ENCODE results near the gene SYNE1.
"Not testable (repeated sequence)": the region's sequence is repeated elsewhere in the genome, so short reads cannot be mapped to it uniquely, and the experiment has no call there.

Gene SYNE1

GRCh38 chr6:152138344-152138743, 498.8 kb downstream of the SYNE1 start:
- not testable (repeated sequence) for DNase-seq (ENCODE audit: low spot score)

DNA sequence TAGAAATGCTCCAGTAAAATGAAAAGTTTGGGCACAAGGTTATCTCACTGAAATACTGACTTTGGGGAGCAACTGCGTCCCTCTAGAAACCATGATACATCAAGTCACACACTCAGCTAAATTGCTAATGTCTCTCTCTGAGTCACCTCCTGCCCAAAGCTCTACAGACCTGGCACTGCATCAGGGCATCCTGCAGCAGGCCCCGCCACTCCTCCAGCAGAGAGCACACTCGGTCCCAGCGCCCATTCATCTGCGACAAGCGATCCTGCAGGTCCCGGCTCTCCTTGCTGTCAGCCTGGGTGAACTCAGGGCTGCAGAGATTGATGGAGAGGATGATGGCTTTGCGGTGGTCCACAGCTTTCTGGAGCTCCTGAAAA, 500.7 kb downstream of the SYNE1 start:
- DNase-seq (ENCODE audit: low spot score), result no peak

- DNase-seq (ENCODE audit: low spot score), result no peak
Observed at GRCh38 chr6:152135755-152136448, 501.3 kb downstream of the SYNE1 start.

GRCh38 chr6:152130441-152130840, 506.7 kb downstream of the SYNE1 start:
- no peak for DNase-seq (ENCODE audit: low spot score)

- no peak for DNase-seq (ENCODE audit: low spot score)
Observed at GRCh38 chr6:152129691-152130151, 507.4 kb downstream of the SYNE1 start.

GRCh38 chr6:152127432-152128165, 509.6 kb downstream of the SYNE1 start:
- DNase-seq (ENCODE audit: low spot score), result no peak

GRCh38 chr6:152124429-152125074, 512.6 kb downstream of the SYNE1 start:
- peak; percentile 17 for DNase-seq (ENCODE audit: low spot score)

DNA sequence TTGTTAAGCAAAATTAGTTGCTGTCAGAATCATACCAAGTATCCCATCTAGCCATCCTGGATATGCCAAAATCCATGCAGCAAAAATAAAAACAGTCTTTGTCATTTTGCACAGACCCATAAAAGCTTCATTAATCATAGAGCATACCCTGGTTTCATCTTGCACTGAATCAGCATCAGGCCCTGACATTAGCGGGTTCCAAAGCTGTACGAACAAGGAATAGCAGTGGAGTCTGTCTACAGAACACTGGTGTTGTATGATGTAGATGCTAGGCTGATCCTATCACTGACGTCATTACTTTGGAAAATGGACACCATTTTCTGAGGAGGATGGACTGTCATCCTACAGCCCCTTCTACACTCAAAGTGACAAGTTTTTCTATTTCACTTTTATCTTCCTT, 514.1 kb downstream of the SYNE1 start:
- DNase-seq (ENCODE audit: low spot score), result no peak

DNA sequence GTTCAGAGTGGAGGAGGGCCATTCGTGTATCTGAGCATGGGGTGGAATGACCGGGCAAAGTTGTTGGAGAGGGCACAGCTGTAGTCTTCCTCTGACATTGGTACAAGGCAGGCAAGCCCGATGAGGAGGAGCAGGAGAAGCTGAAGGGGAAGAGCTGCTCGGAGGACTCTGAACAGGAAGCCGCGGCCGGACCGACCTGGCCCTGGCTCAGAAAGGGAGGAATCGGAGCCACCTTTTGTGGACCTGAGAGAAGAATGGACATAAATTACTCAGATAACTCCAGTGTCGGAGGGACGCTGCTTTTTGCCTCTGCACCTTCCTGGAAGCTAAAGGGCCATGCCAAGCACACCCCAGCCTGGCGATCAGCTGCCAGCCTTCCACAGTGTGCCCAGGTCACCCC, 514.7 kb downstream of the SYNE1 start:
- no peak for DNase-seq (ENCODE audit: low spot score)

- DNase-seq (ENCODE audit: low spot score), result no peak
Observed at GRCh38 chr6:152121910-152122309, 515.3 kb downstream of the SYNE1 start.

DNA sequence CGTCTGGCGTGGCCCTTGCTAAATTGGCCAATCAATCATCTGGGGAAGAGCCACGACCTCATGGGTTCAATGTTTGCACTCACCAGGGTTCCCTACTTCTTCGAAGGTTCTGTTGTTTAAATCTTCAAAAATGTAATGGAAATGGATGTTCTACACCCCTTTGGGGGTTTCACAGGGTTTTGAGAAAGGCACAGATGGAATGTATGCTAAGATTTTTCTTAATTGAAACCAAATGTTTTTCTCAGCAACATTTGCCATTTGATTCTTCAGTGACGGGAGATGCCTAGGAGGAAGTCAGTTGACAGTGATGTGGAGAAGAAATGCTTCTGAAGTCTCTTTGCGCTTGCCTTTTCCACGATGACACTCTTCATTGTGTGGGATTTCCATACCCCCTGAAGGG, 517.3 kb downstream of the SYNE1 start:
- no peak for DNase-seq (ENCODE audit: low spot score)

- no peak for DNase-seq (ENCODE audit: low spot score)
Observed at GRCh38 chr6:152118678-152119077, 518.5 kb downstream of the SYNE1 start.

- DNase-seq (ENCODE audit: low spot score), result no peak
Observed at GRCh38 chr6:152118224-152118623, 518.9 kb downstream of the SYNE1 start.

DNA sequence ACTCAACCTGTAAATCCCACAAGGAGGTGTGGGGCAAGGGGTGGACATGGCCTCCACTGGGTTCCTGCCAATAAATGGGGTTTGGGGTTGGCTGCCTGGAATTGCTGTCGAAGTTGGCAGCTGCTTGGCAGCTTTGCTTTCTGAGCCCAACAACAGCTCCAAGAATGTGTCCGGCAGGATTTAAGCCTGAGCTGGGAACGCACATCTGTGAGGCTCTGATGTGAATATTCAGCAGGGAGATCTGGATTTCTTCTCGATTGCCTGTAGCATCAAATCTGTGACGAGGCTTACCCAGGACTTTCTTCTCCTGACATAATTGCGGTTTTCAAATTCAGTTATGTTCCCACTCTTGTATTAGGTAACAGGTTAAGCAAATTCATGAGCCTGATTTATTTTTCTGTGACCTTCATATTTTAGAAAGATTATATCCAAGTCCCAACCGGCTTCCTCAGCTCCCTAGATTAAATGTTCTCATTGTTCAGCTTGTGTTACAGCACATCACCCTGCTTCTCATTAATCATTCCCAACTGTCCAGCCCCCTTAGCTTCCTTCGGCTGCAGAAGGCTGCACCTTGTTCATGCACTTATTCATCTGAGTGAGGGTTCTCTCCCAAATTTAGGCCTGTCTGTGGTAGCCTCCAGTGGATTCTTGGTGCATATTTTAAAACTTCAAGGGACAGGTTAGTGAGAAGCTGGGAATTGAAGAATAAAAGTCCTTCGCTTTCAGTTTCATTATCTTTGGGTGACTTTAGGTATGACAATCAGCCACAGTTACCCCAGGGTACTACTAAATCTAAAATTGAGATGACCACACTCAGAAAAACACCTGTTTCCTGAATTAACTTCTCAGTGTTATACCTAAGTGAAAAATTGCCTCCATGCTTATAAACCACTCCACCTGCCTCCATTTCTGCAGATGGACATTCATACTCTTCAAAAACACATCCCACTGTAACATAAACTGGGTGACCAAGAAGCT, 519.7 kb downstream of the SYNE1 start:
- DNase-seq (ENCODE audit: low spot score), result no peak

GRCh38 chr6:152112491-152113261, 524.5 kb downstream of the SYNE1 start:
- no peak for DNase-seq (ENCODE audit: low spot score)

GRCh38 chr6:152110886-152111820, 526.0 kb downstream of the SYNE1 start:
- no peak for DNase-seq (ENCODE audit: low spot score)

GRCh38 chr6:152107973-152108372, 529.2 kb downstream of the SYNE1 start:
- no peak for DNase-seq (ENCODE audit: low spot score)

- no peak for DNase-seq (ENCODE audit: low spot score)
Observed at GRCh38 chr6:152100183-152100618, 537.0 kb downstream of the SYNE1 start.

- no peak for DNase-seq (ENCODE audit: low spot score)
Observed at GRCh38 chr6:152099446-152100182, 537.5 kb downstream of the SYNE1 start.
